HG03442 (cell line): ENCODE data around the gene CFAP57.
"Not testable (repeated sequence)": the region's sequence is repeated elsewhere in the genome, so short reads cannot be mapped to it uniquely, and the experiment has no call there.

ENCODE experiments used
- ATAC-seq: cut with Tn5 transposase; IDR thresholded peaks from one replicate; pipeline ENCODE4 v1.9.1; 2021; ENCODE audit warnings: mild to moderate bottlenecking, moderate library complexity; ENCODE audit not compliant: unreplicated experiment

The CFAP57 gene

DNA sequence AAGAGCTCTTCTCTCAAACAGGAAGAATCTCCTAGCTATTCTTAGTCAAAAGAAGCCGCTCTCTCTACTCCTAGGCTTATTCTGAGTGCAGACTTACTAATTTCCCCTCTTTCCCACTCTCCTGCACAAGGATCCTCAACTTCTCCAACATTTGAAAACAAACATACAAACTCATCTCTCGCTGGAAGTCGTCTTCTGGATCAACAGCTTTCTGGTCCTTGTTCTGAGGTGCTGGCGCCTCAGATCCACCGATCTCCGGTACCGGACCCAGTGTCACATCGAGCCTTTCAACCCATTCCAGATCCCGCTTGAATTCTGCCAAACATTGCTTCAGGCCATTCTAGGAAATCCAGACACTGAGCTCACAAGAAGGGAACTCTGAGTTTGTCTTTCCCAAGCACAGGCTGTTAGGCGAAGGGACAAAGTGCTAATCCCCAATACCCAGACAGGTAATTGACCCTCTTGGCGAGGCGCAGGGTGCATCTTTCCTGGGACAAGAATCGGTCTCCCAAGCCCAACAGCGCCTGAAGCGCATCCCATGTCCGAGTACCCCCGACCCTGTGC, 736 bp upstream of the CFAP57 start:
- no peak for ATAC-seq

DNA sequence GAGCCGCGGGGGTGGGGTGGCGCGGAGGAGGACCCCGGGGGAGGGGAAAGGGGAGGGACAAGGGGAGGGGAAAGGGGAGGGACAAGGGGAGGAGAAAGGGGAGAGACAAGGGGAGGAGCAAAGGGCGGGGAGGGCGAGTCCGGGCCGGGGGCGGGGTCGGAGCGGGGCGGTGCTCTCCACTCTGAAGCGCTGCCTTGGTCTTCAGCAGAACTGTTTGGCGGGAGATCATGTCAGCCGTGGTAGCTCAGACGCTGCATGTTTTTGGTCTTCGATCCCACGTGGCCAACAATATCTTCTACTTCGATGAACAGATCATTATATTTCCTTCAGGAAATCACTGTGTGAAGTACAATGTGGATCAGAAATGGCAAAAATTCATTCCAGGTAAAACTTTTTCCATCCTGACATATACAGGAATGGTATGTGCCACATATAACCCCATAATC, 420 bp downstream of the CFAP57 start:
- peak; percentile 42 for ATAC-seq

DNA sequence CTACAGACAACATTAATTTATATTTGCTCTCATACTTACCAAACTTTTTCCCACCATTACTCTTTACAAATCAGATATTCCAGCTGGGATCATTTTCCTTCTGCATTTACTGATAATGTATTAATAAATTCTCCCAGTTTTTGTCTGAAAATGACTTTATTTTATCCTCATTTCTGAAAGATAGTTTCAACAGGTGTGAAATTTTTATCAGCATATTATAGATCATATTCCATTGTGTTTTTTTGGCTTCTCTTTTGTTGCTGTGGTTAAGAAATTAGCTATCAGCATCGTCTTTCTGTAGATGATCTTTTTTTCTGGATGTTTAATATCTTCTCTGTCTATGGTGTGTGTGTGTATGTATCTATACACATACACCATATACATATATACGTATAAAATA, 2.7 kb downstream of the CFAP57 start:
- ATAC-seq: no peak

DNA sequence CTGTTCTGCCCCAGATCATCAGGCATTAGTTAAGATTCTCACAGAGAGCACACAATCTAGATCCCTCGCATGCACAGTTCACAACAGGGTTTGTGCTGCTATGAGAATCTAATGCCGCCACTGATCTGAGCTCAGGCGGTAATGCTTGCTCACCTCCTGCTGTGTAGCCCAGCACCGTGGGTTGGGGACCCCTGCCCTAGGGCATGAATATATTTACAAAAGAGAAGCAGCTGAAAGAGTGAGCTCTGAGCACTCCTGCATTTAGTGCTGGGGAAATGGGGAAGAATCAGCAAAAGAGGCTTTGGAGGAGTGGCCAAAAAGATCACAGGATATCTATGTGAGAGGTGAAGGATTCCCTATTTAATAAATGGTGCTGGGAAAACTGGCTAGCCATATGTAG, 5.6 kb downstream of the CFAP57 start:
- no peak for ATAC-seq

DNA sequence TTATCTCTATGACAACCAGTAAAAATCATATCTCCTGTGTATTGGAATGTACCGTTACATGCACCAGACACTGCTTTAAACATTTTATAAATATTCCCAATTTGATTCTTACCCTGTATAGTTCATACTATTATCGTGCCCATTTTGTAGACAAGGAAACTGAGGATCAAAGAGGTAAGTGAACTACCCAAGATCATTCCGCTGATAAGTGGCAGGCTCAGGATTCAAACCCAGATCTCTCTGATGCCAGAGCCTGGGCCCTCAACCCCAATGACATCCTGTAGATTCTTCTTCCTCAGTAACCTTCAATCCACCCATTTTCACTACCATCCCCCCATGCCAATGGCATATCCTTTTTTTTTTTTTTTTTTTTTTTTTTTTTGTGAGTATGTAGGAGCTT, 12.3 kb downstream of the CFAP57 start:
- no peak for ATAC-seq

DNA sequence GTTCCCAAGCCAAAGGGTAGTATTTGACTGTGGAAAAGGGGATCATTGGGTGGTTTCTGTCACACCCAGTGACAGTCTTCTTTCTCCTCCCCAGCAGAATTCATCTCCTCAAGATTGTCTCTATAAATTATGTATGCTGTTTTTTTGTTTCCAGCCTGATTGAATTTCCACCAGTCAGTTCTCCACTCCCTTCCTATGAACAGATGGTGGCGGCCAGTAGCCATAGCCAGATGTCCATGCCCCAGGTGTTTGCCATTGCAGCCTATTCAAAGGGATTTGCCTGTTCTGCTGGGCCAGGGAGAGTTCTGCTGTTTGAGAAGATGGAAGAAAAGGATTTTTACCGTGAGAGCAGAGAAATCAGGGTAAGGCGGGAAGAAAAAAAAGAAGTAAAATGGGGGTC, 12.9 kb downstream of the CFAP57 start:
- ATAC-seq: no peak

DNA sequence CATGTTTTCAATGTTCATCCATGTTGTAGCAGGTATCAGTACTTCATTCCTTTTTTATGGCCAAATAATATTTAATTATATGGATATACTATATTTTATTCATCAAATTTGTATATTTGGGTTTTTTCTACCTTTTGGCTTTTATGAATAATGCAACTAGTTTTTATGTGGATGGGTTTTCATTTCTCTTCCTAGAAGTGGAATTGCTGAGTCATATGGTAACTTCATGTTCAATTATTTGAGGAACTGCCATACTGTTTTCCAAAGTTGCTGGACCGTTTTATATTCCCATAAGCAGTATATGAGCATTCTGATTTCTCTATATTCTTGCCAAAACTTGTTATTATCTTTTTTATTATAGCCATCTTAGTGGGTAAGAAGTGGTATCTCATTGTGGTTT, 16.0 kb downstream of the CFAP57 start:
- ATAC-seq: no peak

DNA sequence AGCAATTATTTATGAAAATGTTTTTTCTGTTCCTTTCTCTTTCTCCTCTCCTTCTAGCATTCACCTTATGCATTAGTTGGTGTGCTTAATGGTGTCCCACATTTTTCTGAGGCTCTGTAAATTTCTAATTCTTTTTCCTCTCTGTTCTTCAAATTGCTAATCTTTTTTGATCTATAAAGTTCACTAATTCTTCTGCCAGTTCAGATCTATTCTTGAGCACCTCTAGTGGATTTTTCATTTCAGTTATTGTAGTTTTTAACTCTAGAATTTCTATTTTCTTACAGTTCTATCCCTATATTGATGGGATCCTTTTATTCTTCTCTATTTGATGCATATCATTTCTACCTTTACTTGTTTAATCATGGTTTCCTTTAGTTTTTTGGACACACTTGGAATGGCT, 22.4 kb downstream of the CFAP57 start:
- no peak for ATAC-seq

DNA sequence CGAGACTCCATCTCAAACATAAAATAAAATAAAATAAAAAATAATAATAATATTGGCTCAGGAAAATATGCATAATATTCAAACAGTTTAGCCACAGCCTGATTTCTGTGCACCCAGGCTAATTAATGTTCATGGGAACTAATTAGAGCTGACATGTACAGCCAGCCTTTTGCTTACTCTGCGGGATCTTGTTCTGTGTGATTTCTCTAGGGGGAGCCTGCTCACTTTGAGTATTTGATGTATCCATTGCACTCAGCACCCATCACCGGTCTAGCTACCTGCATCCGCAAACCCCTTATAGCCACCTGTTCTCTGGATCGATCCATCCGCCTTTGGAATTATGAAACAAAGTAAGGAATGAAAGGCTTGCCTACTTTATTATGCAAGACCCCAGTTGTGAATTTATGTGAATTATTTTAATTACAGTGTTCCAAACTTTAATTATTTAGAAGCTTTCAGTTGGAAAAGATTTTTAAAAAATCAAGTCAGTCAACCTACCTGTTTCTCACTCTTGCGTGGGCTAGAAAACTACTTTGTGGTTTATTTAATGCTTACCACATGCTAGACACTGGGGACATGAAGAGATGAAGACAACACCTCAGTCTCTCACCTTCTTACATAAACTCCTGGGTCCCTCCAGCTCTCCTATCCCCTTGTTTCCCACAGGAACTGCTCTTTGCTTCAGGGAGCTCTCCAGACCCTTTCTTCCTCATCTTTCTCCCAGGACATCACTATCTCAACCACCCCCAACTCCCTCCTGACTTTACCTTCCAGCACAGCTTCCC, 25.4 kb downstream of the CFAP57 start:
- ATAC-seq: no peak

DNA sequence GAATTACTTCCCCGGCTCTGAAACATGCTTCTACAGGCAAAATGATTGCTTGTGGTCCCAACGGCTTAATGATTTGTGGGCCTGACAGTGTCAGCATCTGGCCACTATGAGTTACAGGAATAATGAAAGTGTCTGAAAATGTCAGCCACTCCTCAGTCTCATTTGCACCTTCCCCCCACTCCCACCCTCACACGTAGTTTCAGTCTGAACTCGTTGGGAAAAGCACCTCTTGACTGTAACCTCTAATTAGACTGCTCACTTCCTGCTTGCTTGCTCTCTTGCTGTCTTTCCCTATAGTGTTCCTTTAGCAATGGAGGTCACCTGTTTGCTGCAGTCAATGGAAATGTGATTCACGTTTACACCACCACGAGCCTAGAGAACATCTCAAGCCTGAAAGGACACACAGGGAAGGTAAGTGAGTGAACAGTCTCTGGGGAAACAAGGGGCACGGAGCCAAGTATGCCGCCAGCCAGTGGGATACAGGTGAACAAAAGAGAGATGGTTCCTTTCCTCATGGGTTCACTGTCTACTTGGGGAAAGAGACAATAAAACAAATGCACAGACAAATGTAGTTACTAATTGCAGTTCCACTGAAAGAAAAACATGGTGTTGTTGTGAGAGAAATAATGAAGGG, 27.1 kb downstream of the CFAP57 start:
- ATAC-seq: peak; percentile 64

DNA sequence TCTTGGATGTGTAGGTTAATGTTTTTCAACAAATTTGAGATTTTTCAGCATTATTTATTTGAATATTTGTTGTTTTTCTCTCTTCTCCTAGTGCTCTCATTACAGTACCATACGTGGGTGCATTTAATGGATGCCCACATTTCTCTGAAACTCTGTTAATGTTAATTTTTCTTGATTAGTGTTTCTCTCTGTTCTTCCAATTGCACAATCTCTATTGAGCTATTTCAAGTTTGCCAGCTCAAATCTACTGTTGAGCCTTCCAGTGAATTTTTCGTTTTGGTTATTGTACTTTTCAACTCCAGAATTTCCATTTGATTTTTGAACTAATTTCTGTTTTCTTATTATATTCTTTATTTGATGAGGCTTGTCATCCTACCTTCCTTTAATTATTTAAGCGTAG, 31.7 kb downstream of the CFAP57 start:
- ATAC-seq: no peak

DNA sequence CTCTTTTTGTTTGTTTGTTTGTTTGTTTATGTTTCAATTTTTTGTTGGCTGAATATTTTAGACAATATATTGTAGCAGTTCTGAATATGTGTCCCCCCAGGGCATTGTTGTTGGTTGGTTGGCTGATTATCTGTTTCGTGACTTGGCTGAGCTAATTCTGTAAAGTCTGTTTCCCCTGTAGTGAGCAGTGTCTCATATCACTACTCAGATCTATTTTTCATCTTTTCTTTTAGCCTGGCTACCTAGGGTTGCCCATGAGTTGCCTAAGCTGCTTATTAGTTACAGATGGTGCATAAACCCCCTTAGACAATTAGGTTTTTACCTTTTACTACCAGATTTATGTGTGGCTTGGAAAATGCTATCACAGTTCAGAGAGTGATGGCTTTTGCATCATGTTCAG, 32.3 kb downstream of the CFAP57 start:
- ATAC-seq: no peak

DNA sequence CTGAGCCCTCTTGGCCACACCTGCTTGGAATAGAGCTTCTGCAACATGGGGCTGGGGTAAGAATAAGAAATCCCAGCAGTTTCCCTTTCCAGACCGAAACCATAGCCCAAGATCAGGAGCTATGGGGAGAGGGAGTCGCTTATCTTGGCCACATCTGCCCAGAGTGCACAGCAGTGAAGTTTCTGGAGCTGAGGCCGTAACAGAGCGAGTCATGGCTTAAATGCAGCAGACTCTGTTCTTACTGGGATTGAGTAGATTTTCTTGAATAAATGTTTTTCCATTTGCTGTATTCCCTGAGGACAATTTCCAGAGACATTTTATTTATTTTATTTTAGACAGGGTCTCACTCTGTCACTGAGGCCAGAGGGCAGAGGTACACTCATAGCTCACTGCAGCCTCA, 33.5 kb downstream of the CFAP57 start:
- ATAC-seq: no peak

DNA sequence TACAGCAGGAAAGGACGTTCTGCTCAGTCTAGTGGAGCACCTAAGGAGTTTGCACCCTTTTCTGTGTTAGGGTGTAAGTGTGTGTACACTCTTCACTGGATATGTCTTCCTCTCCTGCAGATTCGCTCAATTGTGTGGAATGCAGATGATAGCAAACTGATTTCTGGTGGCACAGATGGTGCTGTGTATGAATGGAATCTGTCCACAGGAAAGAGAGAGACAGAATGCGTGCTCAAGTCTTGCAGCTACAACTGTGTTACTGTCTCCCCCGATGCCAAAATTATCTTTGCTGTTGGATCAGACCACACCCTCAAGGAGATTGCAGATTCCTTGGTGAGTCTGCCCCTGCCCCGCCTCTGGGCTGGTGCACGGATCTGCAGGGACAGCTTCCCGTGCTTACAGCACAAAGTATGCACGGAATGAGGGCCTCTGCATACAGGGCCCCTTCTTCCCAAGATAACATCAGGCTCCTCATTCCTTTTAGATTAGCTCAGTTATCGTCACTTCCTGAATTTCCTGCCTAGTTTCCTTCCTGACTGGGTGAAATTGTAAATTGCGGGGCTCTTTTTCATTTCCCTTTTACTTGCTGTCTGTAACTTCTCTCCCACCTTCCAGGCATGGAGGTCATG, 34.6 kb downstream of the CFAP57 start:
- ATAC-seq: no peak

DNA sequence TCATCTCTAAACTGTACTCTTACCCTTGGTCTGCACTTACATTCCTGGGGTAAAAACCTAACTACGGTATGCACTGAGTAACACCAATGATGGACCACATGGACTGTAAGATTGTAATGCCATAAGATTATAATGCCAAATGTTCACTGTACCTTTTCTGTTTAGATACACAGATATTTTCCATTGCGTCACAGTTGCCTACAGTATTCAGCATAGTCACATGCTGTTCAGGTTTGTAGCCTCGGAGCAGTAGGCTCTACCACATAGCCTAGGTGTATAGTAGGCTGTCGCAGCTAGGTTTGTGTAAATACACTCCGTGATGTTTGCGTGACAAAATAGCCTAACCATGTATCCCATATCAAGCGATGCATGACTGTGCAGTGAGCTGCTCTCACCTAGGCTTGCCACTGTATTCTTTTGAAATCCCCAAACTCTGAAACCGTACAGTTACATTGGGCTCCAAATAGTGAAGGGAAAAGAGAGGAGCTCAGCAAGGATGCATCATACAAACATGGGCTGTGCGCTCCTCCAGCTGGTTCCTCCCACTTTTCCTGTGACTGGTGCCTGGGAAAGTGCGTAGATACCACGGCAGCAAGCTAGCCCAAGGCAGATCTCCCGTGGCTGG, 35.2 kb downstream of the CFAP57 start:
- ATAC-seq: no peak

DNA sequence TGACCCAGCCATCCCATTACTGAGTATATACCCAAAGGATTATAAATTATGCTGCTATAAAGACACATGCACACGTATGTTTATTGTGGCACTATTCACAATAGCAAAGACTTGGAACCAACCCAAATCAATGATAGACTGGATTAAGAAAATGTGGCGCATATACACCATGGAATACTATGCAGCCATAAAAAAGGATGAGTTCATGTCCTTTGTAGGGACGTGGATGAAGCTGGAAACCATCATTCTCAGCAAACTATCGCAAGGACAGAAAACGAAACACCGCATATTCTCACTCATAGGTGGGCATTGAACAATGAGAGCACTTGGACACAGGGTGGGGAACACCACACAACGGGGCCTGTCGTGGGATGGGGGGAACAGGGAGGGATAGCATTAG, 36.1 kb downstream of the CFAP57 start:
- not testable (repeated sequence) for ATAC-seq

DNA sequence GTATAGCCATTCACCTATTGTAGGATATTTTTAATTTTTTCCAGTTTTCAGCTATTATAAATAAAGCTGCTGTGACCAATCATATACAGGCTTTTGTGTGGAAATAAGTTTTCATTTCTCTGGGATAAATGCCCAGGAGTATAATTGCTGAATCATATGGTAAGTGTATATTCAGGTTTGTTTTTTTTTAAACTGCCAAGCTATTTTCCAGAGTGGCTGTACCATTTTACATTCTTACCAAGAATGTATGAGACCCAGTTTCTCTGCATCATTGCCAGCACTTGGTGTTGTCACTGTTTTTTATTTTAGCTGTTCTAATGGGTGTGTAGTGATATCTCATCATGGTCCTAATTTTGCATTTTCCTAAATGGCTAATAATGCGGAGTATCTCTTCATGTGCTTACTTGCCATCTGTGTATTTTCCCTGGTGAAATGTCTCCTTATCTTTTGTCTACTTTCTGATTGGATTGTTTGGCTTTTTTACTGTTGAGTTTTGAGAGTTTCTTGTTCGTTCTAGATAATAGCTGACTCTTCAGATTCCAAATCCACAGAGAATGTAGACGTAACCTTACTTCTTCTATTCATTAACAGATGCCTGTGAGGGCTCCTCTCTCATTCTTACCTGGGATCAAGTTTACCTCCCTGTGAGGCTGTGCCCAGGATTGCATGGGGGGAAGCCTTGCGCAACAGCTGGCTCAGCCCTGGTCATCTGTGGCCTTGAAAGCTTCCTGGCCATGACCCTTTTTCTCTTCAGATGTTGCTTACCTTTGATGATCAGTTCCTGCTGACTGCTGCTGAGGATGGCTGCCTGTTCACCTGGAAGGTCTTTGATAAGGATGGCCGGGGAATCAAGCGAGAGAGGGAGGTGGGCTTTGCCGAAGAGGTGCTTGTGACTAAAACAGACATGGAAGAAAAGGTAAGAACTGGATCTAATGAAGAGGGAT, 42.6 kb downstream of the CFAP57 start:
- no peak for ATAC-seq

DNA sequence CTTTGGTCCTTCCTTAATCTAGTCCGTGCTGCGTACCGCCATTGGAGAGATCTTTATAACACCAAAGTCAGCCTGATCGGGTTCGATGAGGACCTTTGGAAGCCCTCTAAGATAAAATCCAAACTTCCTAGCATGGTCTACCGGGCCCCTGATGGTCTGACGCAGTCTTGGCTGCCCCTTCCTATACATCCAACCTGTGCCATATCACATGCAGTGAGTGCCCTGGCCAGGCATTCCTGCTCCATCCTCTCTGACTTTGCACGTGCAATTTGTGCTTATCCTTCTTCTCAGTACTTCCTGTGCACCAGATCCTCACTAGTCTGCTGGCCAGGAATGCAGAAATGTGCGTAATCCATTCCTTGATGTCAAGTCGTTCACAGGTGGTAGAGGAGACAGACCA, 45.6 kb downstream of the CFAP57 start:
- ATAC-seq: no peak

DNA sequence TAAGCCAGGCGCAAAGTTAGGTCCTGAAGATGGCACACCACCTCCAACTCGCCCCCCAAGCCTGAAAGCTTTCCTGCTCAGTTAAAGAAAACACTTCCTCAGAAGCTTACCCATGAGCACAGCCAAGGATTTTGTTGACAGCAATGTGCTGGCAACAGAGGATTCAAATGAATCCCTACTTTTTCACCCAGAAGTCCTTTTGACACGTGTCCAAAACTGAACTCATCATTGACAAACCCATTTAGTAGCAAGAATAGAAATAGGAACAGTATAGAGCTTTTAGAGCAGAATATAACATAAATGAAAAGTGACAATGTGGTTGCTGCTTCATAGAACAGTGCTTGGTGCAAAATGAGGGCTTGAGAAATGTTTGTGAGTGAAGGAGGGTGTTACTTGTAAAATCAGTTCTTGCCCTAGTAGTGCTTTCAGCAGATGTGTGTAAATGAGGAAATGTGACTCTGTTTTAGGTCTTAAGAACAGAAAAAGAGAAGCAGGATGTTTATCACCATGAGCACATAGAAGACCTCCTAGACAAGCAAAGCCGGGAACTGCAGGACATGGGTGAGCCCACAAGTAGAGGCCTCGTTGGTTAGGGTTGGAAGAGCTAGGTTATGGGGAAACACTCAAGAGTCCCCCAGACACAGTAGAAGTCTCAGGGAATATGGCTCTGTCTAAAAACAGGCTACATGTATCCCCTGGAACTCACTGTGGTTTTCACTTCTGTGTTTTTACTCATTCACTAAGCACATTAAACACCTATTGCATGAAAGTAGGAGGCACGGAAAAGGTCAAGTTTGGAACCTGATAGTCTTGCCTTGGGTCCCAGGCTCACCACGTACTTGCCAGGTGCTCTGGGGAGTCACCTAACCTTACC, 49.0 kb downstream of the CFAP57 start:
- peak; percentile 71 for ATAC-seq
